Smooth muscle cell (in vitro differentiated cells): ENCODE data around the gene CCDC150. TPM values are rescaled to one million over a fixed set of nuclear protein-coding genes. Genes with fewer than 3 reads are reported as not detected.

Experiments
- DNase-seq: peaks from one replicate; lab custom pipeline; 2025; ENCODE audit not compliant: unreplicated experiment; lab: John Stamatoyannopoulos, UW
- H2AFZ ChIP-seq: fragments of 200-600 bp; sonication (generic); 2 replicates; pipeline ENCODE4 v1.6.0; 2016; ENCODE audit warnings: antibody characterized with exemption, low read depth, mild to moderate bottlenecking
- H3F3A ChIP-seq: fragments of 200-600 bp; sonication (generic); 2 replicates; pipeline ENCODE4 v1.6.0; 2017; ENCODE audit warnings: antibody characterized with exemption, low read depth
- H3K27ac ChIP-seq: fragments of 200-600 bp; sonication (generic); 2 replicates; pipeline ENCODE4 v1.5.1; 2016; ENCODE audit warnings: low read depth, mild to moderate bottlenecking
- H3K27me3 ChIP-seq: fragments of 200-600 bp; sonication (generic); 2 replicates; pipeline ENCODE4 v1.6.1; 2016; ENCODE audit warnings: low read depth, mild to moderate bottlenecking
- H3K36me3 ChIP-seq: fragments of 200-600 bp; sonication (generic); 2 replicates; pipeline ENCODE4 v1.5.1; 2016; ENCODE audit warnings: low read depth
- H3K4me1 ChIP-seq: fragments of 200-600 bp; sonication (generic); 2 replicates; pipeline ENCODE4 v1.5.1; 2016; ENCODE audit warnings: low read depth
- H3K4me2 ChIP-seq: fragments of 200-600 bp; sonication (generic); 2 replicates; pipeline ENCODE4 v1.6.0; 2016; ENCODE audit warnings: mild to moderate bottlenecking
- H3K4me3 ChIP-seq: fragments of 200-600 bp; sonication (generic); 2 replicates; pipeline ENCODE4 v1.5.1; 2016; ENCODE audit warnings: mild to moderate bottlenecking
- H3K79me2 ChIP-seq: fragments of 200-600 bp; sonication (generic); 2 replicates; pipeline ENCODE4 v1.6.0; 2016; ENCODE audit warnings: low read depth, mild to moderate bottlenecking
- H3K9ac ChIP-seq: fragments of 200-600 bp; sonication (generic); 2 replicates; pipeline ENCODE4 v1.6.0; 2016; ENCODE audit warnings: low read depth
- H3K9me3 ChIP-seq: fragments of 200-600 bp; sonication (generic); replicated peaks from 2 replicates; pipeline ENCODE4 v1.5.1; 2016; ENCODE audit warnings: low read depth
- H4K20me1 ChIP-seq: fragments of 200-600 bp; sonication (generic); 2 replicates; pipeline ENCODE4 v1.6.0; 2016; ENCODE audit warnings: low read depth
- CTCF ChIP-seq: fragments of 200-600 bp; sonication (generic); IDR thresholded peaks from 2 replicates; pipeline ENCODE4 v1.5.1; 2017; ENCODE audit warnings: borderline replicate concordance, mild to moderate bottlenecking, antibody characterized with exemption; ENCODE audit not compliant: insufficient read depth, poor library complexity, severe bottlenecking
- WGBS: methylation state at CpG from one replicate; pipeline ENCODE4 v1.1.7; 2016; ENCODE audit warnings: low lambda C conversion rate; 5-methylcytosine and 5-hydroxymethylcytosine counted together
- polyA plus RNA-seq: library from polyadenylated mRNA; unstranded; fragments of >200 nt; fragmentation: Nextera tagmentation; extraction: Ambion mirVana; gene quantifications from 2 replicates; pipeline ENCODE4 v1.2.1, GENCODE V29; 2016
- total RNA-seq: library from RNA; depleted of rRNA; stranded (reverse); fragments of >200 nt; gene quantifications from 2 replicates; pipeline ENCODE4 v1.2.3, GENCODE V29; 2014

Gene CCDC150
- total and polyA plus RNA-seq, 2 experiments from 2014 or later = 2.0 to 2.5 TPM

GRCh38 chr2:196670342-196670741, 30.8 kb downstream of the CCDC150 start:
- no peak overlapping the region for H3K9ac ChIP-seq
- no peaks in the 10 kb centered on the region for H3K4me1 ChIP-seq
- H4K20me1 ChIP-seq = no peaks in the 10 kb centered on the region
- no peak for DNase-seq
- H2AFZ ChIP-seq = no peak overlapping the region
- no peaks in the 10 kb centered on the region for H3K9me3 ChIP-seq
- TF ChIP-seq CTCF = no peak
- no peaks in the 10 kb centered on the region for H3F3A ChIP-seq
- no peaks in the 10 kb centered on the region for H3K27me3 ChIP-seq
- no peak overlapping the region for H3K4me2 ChIP-seq
- no peak overlapping the region for H3K4me3 ChIP-seq
- H3K27ac ChIP-seq = no peak overlapping the region
- H3K79me2 ChIP-seq = no peaks in the 10 kb centered on the region
- no peaks in the 10 kb centered on the region for H3K36me3 ChIP-seq

GRCh38 chr2:196675963-196676362, 36.4 kb downstream of the CCDC150 start:
- no peaks in the 10 kb centered on the region for H3K4me1 ChIP-seq
- DNase-seq = no peak
- H3K9me3 ChIP-seq = no peaks in the 10 kb centered on the region
- no peak overlapping the region for H3K9ac ChIP-seq
- no peak overlapping the region for H3K27ac ChIP-seq
- H4K20me1 ChIP-seq = no peaks in the 10 kb centered on the region
- H3K4me2 ChIP-seq = no peak overlapping the region
- H3K36me3 ChIP-seq = no peaks in the 10 kb centered on the region
- no peaks in the 10 kb centered on the region for H3K27me3 ChIP-seq
- WGBS = 86% methylated on average over 3 of the region's 3 CpGs
- TF ChIP-seq CTCF = no peak
- H3F3A ChIP-seq = no peaks in the 10 kb centered on the region
- no peaks in the 10 kb centered on the region for H3K79me2 ChIP-seq
- H3K4me3 ChIP-seq = no peak overlapping the region
- no peak overlapping the region for H2AFZ ChIP-seq

DNA sequence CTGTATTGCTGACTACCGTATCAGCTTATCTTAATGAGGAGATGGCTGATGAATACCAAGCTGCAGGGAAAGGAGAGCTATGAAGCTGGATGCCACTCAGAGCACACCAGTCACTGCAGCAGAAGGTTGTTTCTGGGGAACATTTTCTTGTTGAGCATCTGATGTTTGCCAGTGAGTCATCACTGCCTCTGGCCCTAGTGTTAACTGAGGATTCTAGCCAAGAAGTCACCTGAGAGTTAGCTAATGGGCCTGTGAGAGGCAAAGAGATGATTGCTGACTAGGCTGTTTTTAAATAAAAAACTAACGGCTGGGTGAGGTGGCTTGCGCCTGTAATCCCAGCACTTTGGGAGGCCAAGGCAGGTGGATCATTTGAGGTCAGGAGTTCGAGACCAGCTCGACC, 37.9 kb downstream of the CCDC150 start:
- Histone ChIP-seq H3K9ac (no peak overlapping the region), H4K20me1 (no peaks in the 10 kb centered on the region), H3K79me2 (no peaks in the 10 kb centered on the region), H2AFZ (no peak overlapping the region), H3K9me3 (no peaks in the 10 kb centered on the region), H3K27ac (no peak overlapping the region), H3F3A (no peaks in the 10 kb centered on the region), H3K36me3 (no peaks in the 10 kb centered on the region), H3K4me2 (no peak overlapping the region), H3K27me3 (no peaks in the 10 kb centered on the region), H3K4me1 (no peaks in the 10 kb centered on the region), H3K4me3 (no peak overlapping the region)
- TF ChIP-seq CTCF = no peak
- WGBS = 79% methylated on average over 5 of the region's 5 CpGs
- DNase-seq = no peak

DNA sequence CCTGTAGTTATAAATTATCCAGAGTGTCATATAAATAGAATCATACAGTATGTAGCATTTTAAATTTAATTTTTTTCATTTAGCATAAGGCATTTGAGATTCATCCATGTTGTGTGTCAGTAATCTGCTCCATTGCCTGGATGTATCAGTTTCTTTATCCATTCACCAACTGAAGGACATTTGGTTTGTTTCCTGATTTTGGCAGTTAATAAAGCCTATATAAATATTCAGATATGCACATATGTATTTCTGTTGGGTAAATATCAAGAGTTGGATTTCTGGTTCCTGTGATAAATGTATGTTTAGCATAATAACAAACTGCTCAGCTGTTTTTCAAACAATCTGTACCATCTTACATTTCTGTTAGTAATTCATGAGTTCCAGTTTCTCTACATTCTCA, 39.9 kb downstream of the CCDC150 start:
- Histone ChIP-seq H2AFZ (no peak overlapping the region), H3K4me2 (no peak overlapping the region), H3K27ac (no peak overlapping the region), H3K36me3 (no peaks in the 10 kb centered on the region), H3K79me2 (no peaks in the 10 kb centered on the region), H3F3A (no peaks in the 10 kb centered on the region), H3K9me3 (peaks cover 8% of the 10 kb centered on the region), H3K4me3 (no peak overlapping the region), H4K20me1 (no peaks in the 10 kb centered on the region), H3K9ac (no peak overlapping the region), H3K4me1 (no peaks in the 10 kb centered on the region), H3K27me3 (no peaks in the 10 kb centered on the region)
- no peak for DNase-seq
- no peak for TF ChIP-seq CTCF
